C4-2B (cell line): ENCODE results near the gene BPNT1.

ENCODE experiments used
- CTCF ChIP-seq: fragments of 450-650 bp; conservative IDR thresholded peaks from 2 replicates; pipeline ENCODE4 v1.5.1; 2017; ENCODE audit warnings: mild to moderate bottlenecking
- ZFX ChIP-seq: fragments of 450-650 bp; IDR thresholded peaks from 2 replicates; pipeline ENCODE4 v1.6.1; 2017

GRCh38 chr1:220092694-220093093 is 3.1 kb upstream of the BPNT1 start:
- no peak for TF ChIP-seq CTCF
- TF ChIP-seq ZFX = no peak
